C4-2B (cell line): ENCODE results near the gene RAB18.

Experiments used
- CTCF ChIP-seq: fragments of 450-650 bp; conservative IDR thresholded peaks from 2 replicates; pipeline ENCODE4 v1.5.1; 2017; ENCODE audit warnings: mild to moderate bottlenecking
- ZFX ChIP-seq: fragments of 450-650 bp; IDR thresholded peaks from 2 replicates; pipeline ENCODE4 v1.6.1; 2017

GRCh38 chr10:27568196-27569175 is 64.4 kb downstream of the RAB18 start:
- TF ChIP-seq CTCF = no peak
- no peak for TF ChIP-seq ZFX
